ENCODE results near the gene SREBF2. TPM values are rescaled to one million over a fixed set of nuclear protein-coding genes. Genes with fewer than 3 reads are reported as not detected.
A peak's percentile ranks its signal among the peaks of the same experiment; 100 is the strongest.

Gene SREBF2
- total and polyA plus RNA-seq, 2 of the 8 experiments (the other 6 are each of a cell fraction or from before 2014, with no cell fraction given): 125 to 144 TPM

DNA sequence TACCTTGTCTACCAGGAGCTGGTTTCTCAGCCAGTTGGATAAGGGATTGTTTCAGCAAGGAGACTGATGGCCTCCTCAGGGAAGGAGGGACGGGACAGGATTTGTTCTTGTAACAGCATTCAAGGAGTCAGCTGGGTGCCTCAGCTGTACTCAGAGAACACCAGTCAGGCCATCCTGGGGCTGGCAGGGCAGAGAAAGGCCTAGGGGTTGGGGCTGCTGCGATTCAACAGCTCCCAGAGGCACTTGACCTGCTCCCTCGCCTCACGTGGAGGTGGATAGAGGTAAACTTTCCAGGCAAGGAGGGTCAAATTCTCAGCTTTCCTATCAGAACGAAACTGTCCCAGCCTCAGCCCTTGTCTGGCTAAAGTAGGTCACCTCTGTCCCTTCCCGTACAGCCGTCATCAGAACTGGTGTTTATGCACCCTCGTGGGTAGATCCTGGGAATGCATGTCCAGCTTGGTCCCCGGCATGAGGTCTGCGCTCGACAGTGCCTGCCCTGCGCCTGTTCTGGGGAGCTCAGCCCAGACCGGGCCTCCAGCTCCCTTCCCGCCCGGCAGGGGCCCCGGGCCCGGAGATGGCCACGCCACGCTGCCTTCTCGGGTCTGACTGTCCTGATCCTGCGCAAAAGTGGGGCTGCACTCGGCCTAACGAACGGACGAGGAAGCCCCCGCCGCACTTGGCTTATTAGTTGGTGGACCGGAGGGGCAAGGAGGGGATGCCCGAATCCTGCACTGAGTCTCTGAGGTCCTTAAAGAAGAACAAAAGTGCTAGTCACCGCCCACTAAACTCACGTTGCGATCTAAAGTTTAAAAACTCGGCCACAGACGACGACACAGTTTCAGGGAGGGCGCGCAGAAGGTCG, 33.2 kb upstream of the SREBF2 start (continued):
- TF ChIP-seq SIN3A (conservative IDR thresholded peaks at IDR 0.05 in 1 of 2, IDR thresholded peaks at IDR 0.05 in 1 of 2; ENCODE audit: low read depth in 1 of 2, low read length in 2 of 2) (0 out of 4 replicates have a peak, but pooled peaks of 1 of the 2 experiments have one; percentile 17), NANOG (IDR thresholded peaks at IDR 0.05; ENCODE audit: insufficient read depth, low read depth, low read length, poor library complexity, severe bottlenecking) (no peak), RFX5 (IDR thresholded peaks at IDR 0.05; ENCODE audit: borderline replicate concordance, low read depth, low read length) (no peak), BACH1 (IDR thresholded peaks at IDR 0.05; ENCODE audit: low read length) (peak; percentile 47), KDM5A (IDR thresholded peaks at IDR 0.05; ENCODE audit: low read length) (no peak)
- TF ChIP-seq, protein P1, sequence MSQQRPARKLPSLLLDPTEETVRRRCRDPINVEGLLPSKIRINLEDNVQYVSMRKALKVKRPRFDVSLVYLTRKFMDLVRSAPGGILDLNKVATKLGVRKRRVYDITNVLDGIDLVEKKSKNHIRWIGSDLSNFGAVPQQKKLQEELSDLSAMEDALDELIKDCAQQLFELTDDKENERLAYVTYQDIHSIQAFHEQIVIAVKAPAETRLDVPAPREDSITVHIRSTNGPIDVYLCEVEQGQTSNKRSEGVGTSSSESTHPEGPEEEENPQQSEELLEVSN (IDR thresholded peaks at IDR 0.05): peak; percentile 71
- TF ChIP-seq, protein P2, sequence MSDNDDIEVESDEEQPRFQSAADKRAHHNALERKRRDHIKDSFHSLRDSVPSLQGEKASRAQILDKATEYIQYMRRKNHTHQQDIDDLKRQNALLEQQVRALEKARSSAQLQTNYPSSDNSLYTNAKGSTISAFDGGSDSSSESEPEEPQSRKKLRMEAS (IDR thresholded peaks at IDR 0.05): peak; percentile 82
- TF ChIP-seq, protein P3, sequence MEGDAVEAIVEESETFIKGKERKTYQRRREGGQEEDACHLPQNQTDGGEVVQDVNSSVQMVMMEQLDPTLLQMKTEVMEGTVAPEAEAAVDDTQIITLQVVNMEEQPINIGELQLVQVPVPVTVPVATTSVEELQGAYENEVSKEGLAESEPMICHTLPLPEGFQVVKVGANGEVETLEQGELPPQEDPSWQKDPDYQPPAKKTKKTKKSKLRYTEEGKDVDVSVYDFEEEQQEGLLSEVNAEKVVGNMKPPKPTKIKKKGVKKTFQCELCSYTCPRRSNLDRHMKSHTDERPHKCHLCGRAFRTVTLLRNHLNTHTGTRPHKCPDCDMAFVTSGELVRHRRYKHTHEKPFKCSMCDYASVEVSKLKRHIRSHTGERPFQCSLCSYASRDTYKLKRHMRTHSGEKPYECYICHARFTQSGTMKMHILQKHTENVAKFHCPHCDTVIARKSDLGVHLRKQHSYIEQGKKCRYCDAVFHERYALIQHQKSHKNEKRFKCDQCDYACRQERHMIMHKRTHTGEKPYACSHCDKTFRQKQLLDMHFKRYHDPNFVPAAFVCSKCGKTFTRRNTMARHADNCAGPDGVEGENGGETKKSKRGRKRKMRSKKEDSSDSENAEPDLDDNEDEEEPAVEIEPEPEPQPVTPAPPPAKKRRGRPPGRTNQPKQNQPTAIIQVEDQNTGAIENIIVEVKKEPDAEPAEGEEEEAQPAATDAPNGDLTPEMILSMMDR (IDR thresholded peaks at IDR 0.05; ENCODE audit: control extremely low read depth in 1 of 3, insufficient read depth in 1 of 3, low read depth in 1 of 3, low read length in 3 of 3): no peak
- TF ChIP-seq, protein P4, sequence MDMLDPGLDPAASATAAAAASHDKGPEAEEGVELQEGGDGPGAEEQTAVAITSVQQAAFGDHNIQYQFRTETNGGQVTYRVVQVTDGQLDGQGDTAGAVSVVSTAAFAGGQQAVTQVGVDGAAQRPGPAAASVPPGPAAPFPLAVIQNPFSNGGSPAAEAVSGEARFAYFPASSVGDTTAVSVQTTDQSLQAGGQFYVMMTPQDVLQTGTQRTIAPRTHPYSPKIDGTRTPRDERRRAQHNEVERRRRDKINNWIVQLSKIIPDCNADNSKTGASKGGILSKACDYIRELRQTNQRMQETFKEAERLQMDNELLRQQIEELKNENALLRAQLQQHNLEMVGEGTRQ (IDR thresholded peaks at IDR 0.05; ENCODE audit: low read length): no peak

Measured in H1 (cell line).